ENCODE measurements around the gene QRICH2. TPM values are rescaled to one million over a fixed set of nuclear protein-coding genes. Genes with fewer than 3 reads are reported as not detected.
A peak's percentile ranks its signal among the peaks of the same experiment; 100 is the strongest.

The QRICH2 gene
- total and polyA plus RNA-seq, 10 of the 15 experiments (the other 5 are each of a cell fraction or from before 2014, with no cell fraction given), result 0.04 to 0.72 (median 0.25) TPM

GRCh38 chr17:76273445-76274111 lies 34.5 kb downstream of the QRICH2 start:
- 0 out of 2 replicates have a peak overlapping the region, but pooled peaks have one; percentile 58 for H3K4me3 ChIP-seq
- FAIRE-seq (no peak), ATAC-seq (no peak), DNase-seq (ENCODE audit: low read depth, low spot score) (no peak)
- ChIA-PET SMC1A (ENCODE audit: uncharacterized antibody, unreplicated experiment) (interaction anchor here (0.7 to 10.2 kb wide), 10 partner anchors 12 to 153 kb away, joined by 3 to 152 read pairs (median 8); partner anchors contain the start of gene UBALD2), POLR2A (interaction anchor here (0.6 to 17.9 kb wide), 7 partner anchors 11 to 369 kb away, joined by 3 to 427 read pairs (median 5); partner anchors contain the start of genes MRPL38, RNF157 and UBALD2), RAD21 (ENCODE audit: unreplicated experiment) (interaction anchor here (1.0 to 18.5 kb wide), 6 partner anchors 10 to 150 kb away, joined by 3 to 419 read pairs (median 60); partner anchors contain the start of gene UBALD2), CTCF (interaction anchor here (0.9 to 10.6 kb wide), 11 partner anchors 9 to 259 kb away, joined by 3 to 160 read pairs (median 3); no protein-coding TSS in a partner anchor)
- TF ChIP-seq POLR2A (IDR thresholded peaks at IDR 0.05; ENCODE audit: low read depth, low read length) (peak; percentile 62), POLR2AphosphoS5 (IDR thresholded peaks at IDR 0.05; ENCODE audit: low read length) (peak; percentile 13; the same call in 1 of the 2 replicates), PAX5 (IDR thresholded peaks at IDR 0.05; ENCODE audit: borderline replicate concordance, low read depth, low read length) (no peak), ESRRA (IDR thresholded peaks at IDR 0.05; ENCODE audit: low read length) (no peak), HDGF (IDR thresholded peaks at IDR 0.05) (no peak), HDAC6 (IDR thresholded peaks at IDR 0.05; ENCODE audit: unreplicated experiment) (peak; percentile 7), YY1 (IDR thresholded peaks at IDR 0.05; ENCODE audit: low read depth, low read length) (no peak)
- in situ Hi-C loops (cut with MboI), result loop anchor here (25.0 kb wide), 2 partner anchors 1189 to 1889 kb away; partner anchors contain the start of gene SYNGR2
- WGBS (ENCODE audit: insufficient coverage, insufficient replicate concordance, low lambda C conversion rate, missing lambda C conversion rate), result 74% methylated on average over 26 of the region's 26 CpGs
- H3K79me2 ChIP-seq (ENCODE audit: control insufficient read depth, insufficient read depth, low read length), result peaks cover 37% of the 10 kb centered on the region
- H3K36me3 ChIP-seq (ENCODE audit: control insufficient read depth in 2 of 2, insufficient read depth in 2 of 2, low read length in 1 of 2), result no peaks in the 10 kb centered on the region; a peak in 1 of 4 replicates
- peak overlapping the region; percentile 99 for H3K27ac ChIP-seq (ENCODE audit: control insufficient read depth, insufficient read depth)
- no peaks in the 10 kb centered on the region for H3K9me3 ChIP-seq (replicated peaks; ENCODE audit: control insufficient read depth, insufficient read depth, low read length)
- intact Hi-C loops (cut with micrococcal nuclease; ENCODE audit: unreplicated experiment), result no loop called here
- H3K4me1 ChIP-seq (ENCODE audit: control insufficient read depth, insufficient read depth, low read length), result peaks cover 46% of the 10 kb centered on the region
- peak overlapping the region; percentile 18; the same call in 1 of the 2 replicates for H3K4me2 ChIP-seq (ENCODE audit: control insufficient read depth, insufficient read depth)
- H3K9ac ChIP-seq (ENCODE audit: control insufficient read depth, insufficient read depth, low read length), result peak overlapping the region; percentile 99
- no peaks in the 10 kb centered on the region for H4K20me1 ChIP-seq (ENCODE audit: control insufficient read depth, insufficient read depth)
- H2AFZ ChIP-seq (ENCODE audit: control insufficient read depth, low read depth, low read length), result no peak overlapping the region
- BruUV-seq (replicated peaks), result no TSS peak
- no peaks in the 10 kb centered on the region for H3K27me3 ChIP-seq (replicated peaks in 1 of 2; ENCODE audit: control insufficient read depth in 2 of 2, insufficient read depth in 2 of 2, low read length in 1 of 2)
